Ectodermal cell (in vitro differentiated cells): Measurements from ENCODE around the gene GLT8D2. TPM values are rescaled to one million over a fixed set of nuclear protein-coding genes. Genes with fewer than 3 reads are reported as not detected.

Experiments
- H3K27ac ChIP-seq: 2 replicates; pipeline ENCODE4 v1.7.0; 2013; ENCODE audit warnings: mild to moderate bottlenecking, low read depth, low read length; ENCODE audit not compliant: insufficient read depth, poor library complexity, severe bottlenecking
- H3K27me3 ChIP-seq: 2 replicates; pipeline ENCODE4 v1.7.0; 2013; ENCODE audit warnings: mild to moderate bottlenecking, low read length; ENCODE audit not compliant: insufficient read depth, control insufficient read depth, poor library complexity, severe bottlenecking
- H3K36me3 ChIP-seq: one replicate; pipeline ENCODE4 v1.7.0; 2013; ENCODE audit warnings: low read length; ENCODE audit not compliant: control insufficient read depth, insufficient read depth
- H3K4me1 ChIP-seq: one replicate; pipeline ENCODE4 v1.7.0; 2013; ENCODE audit warnings: low read length; ENCODE audit not compliant: control insufficient read depth, insufficient read depth
- H3K4me3 ChIP-seq: 2 replicates; pipeline ENCODE4 v1.7.0; 2013; ENCODE audit warnings: low read depth, low read length, control low read depth; ENCODE audit not compliant: insufficient read depth
- H3K9me3 ChIP-seq: 2 replicates; pipeline ENCODE4 v1.7.0; 2013; ENCODE audit warnings: mild to moderate bottlenecking, low read length, moderate library complexity; ENCODE audit not compliant: control insufficient read depth
- WGBS, 2 experiments: methylation state at CpG; one replicate each; pipeline ENCODE4 v1.1.7; 2013; ENCODE audit warnings: missing lambda C conversion rate in 2 of 2; 5-methylcytosine and 5-hydroxymethylcytosine counted together
- polyA plus RNA-seq, 4 experiments: library from polyadenylated mRNA; stranded (reverse); fragments of 50-300 nt; gene quantifications; one replicate each; pipeline ENCODE4 v1.2.3, GENCODE V29; 2013

Gene GLT8D2
- polyA plus RNA-seq (2013, experiment 1 of 4) = 5.2 TPM
- polyA plus RNA-seq (2013, experiment 2 of 4) = 3.1 TPM
- 4.5 TPM for polyA plus RNA-seq (2013, experiment 3 of 4)
- polyA plus RNA-seq (2013, experiment 4 of 4) = 4.7 TPM

- Histone ChIP-seq H3K27ac (no peak within 1 kb of the TSS), H3K36me3 (no peaks in the 10 kb centered on the region), H3K4me1 (peaks cover 6% of the 10 kb centered on the region), H3K9me3 (no peaks in the 10 kb centered on the region), H3K4me3 (peak within 1 kb of the TSS; percentile 36), H3K27me3 (peaks cover 28% of the 10 kb centered on the region)
- 2% methylated on average over 24 of the region's 24 CpGs for WGBS, 2 experiments
Measured at GRCh38 chr12:104049903-104050356, at the start of gene GLT8D2. Gene GLT8D2, minus strand, starts transcription at chr12:104050187. Its CDS starts 30,539 bp downstream, at chr12:104019648.

GRCh38 chr12:104097954-104098353, 48.0 kb upstream of the GLT8D2 start:
- H3K36me3 ChIP-seq = no peaks in the 10 kb centered on the region
- H3K4me1 ChIP-seq = no peaks in the 10 kb centered on the region
- WGBS, 2 experiments = 98 to 100% methylated on average over 1 to 2 of the region's 2 CpGs
- no peak overlapping the region for H3K27ac ChIP-seq
- no peaks in the 10 kb centered on the region for H3K27me3 ChIP-seq
- no peak overlapping the region for H3K4me3 ChIP-seq
- no peaks in the 10 kb centered on the region for H3K9me3 ChIP-seq

GRCh38 chr12:104095289-104095688, 45.3 kb upstream of the GLT8D2 start:
- H3K27me3 ChIP-seq = no peaks in the 10 kb centered on the region
- H3K4me1 ChIP-seq = no peaks in the 10 kb centered on the region
- H3K27ac ChIP-seq = no peak overlapping the region
- H3K9me3 ChIP-seq = no peaks in the 10 kb centered on the region
- no peaks in the 10 kb centered on the region for H3K36me3 ChIP-seq
- WGBS, 2 experiments = 100% methylated on average over 1 of the region's 1 CpG; no CpG with 5 or more reads in 1 of the 2 experiments
- H3K4me3 ChIP-seq = no peak overlapping the region

GRCh38 chr12:104094284-104094683, 44.3 kb upstream of the GLT8D2 start:
- no peaks in the 10 kb centered on the region for H3K9me3 ChIP-seq
- no peak overlapping the region for H3K27ac ChIP-seq
- H3K36me3 ChIP-seq = no peaks in the 10 kb centered on the region
- WGBS, 2 experiments = 92 to 100% methylated on average over 1 to 3 of the region's 3 CpGs
- no peaks in the 10 kb centered on the region for H3K4me1 ChIP-seq
- H3K4me3 ChIP-seq = no peak overlapping the region
- no peaks in the 10 kb centered on the region for H3K27me3 ChIP-seq

GRCh38 chr12:104091136-104091535, 41.1 kb upstream of the GLT8D2 start:
- Histone ChIP-seq H3K4me1 (no peaks in the 10 kb centered on the region), H3K4me3 (no peak overlapping the region), H3K36me3 (no peaks in the 10 kb centered on the region), H3K9me3 (no peaks in the 10 kb centered on the region), H3K27me3 (no peaks in the 10 kb centered on the region), H3K27ac (no peak overlapping the region)
- 87 to 90% methylated on average over 4 of the region's 4 CpGs for WGBS, 2 experiments

GRCh38 chr12:104090685-104091084, 40.7 kb upstream of the GLT8D2 start:
- H3K27ac ChIP-seq = no peak overlapping the region
- H3K4me3 ChIP-seq = no peak overlapping the region
- 73 to 96% methylated on average over 1 of the region's 1 CpG for WGBS, 2 experiments
- H3K9me3 ChIP-seq = no peaks in the 10 kb centered on the region
- H3K36me3 ChIP-seq = no peaks in the 10 kb centered on the region
- H3K4me1 ChIP-seq = no peaks in the 10 kb centered on the region
- H3K27me3 ChIP-seq = no peaks in the 10 kb centered on the region

GRCh38 chr12:104083769-104084475, 33.9 kb upstream of the GLT8D2 start:
- Histone ChIP-seq H3K4me1 (no peaks in the 10 kb centered on the region), H3K27ac (no peak overlapping the region), H3K27me3 (no peaks in the 10 kb centered on the region), H3K36me3 (no peaks in the 10 kb centered on the region), H3K4me3 (no peak overlapping the region), H3K9me3 (no peaks in the 10 kb centered on the region)
- 94 to 96% methylated on average over 8 of the region's 8 CpGs for WGBS, 2 experiments

- Histone ChIP-seq H3K27me3 (no peaks in the 10 kb centered on the region), H3K36me3 (no peaks in the 10 kb centered on the region), H3K4me3 (no peak overlapping the region), H3K27ac (no peak overlapping the region), H3K4me1 (no peaks in the 10 kb centered on the region), H3K9me3 (no peaks in the 10 kb centered on the region)
- 100% methylated on average over 1 of the region's 1 CpG; no CpG with 5 or more reads in 1 of the 2 experiments for WGBS, 2 experiments
Measured at GRCh38 chr12:104080764-104081163, 30.8 kb upstream of the GLT8D2 start.

- no peaks in the 10 kb centered on the region for H3K9me3 ChIP-seq
- H3K4me3 ChIP-seq = no peak overlapping the region
- no peaks in the 10 kb centered on the region for H3K4me1 ChIP-seq
- H3K36me3 ChIP-seq = no peaks in the 10 kb centered on the region
- WGBS, 2 experiments = 91 to 100% methylated on average over 1 of the region's 1 CpG
- no peaks in the 10 kb centered on the region for H3K27me3 ChIP-seq
- no peak overlapping the region for H3K27ac ChIP-seq
Measured at GRCh38 chr12:104079024-104079423, 29.0 kb upstream of the GLT8D2 start.

- Histone ChIP-seq H3K36me3 (no peaks in the 10 kb centered on the region), H3K27me3 (no peaks in the 10 kb centered on the region), H3K4me3 (no peak overlapping the region), H3K9me3 (no peaks in the 10 kb centered on the region), H3K4me1 (no peaks in the 10 kb centered on the region), H3K27ac (no peak overlapping the region)
- WGBS, 2 experiments = 100% methylated on average over 1 of the region's 1 CpG; no CpG with 5 or more reads in 1 of the 2 experiments
Measured at GRCh38 chr12:104073699-104074098, 23.7 kb upstream of the GLT8D2 start.
